ENCODE results near the gene TPSD1. TPM values are rescaled to one million over a fixed set of nuclear protein-coding genes. Genes with fewer than 3 reads are reported as not detected.

Gene TPSD1
- total RNA-seq, 1 experiment from 2014 or later, result 0.26 TPM

- ATAC-seq, result no peak
- intact Hi-C loops (cut with micrococcal nuclease; ENCODE audit: unreplicated experiment), result no loop called here
- CTCF ChIA-PET, result interaction anchor here (0.5 kb wide), 1 partner anchor 347 kb away, joined by 7 read pairs; no protein-coding TSS in a partner anchor
- no peak for DNase-seq (ENCODE audit: low read depth, low spot score)
- no peaks in the 10 kb centered on the region for H3K9me3 ChIP-seq (ENCODE audit: control insufficient read depth, insufficient read depth, low read depth, low read length)
- H3K4me3 ChIP-seq (ENCODE audit: low read depth in 2 of 2, low read length in 2 of 2), result no peak overlapping the region
- no peak for TF ChIP-seq REST (IDR thresholded peaks at IDR 0.05; ENCODE audit: insufficient read depth in 1 of 2, low read depth in 2 of 2, low read length in 1 of 2)
- no peak for TF ChIP-seq SIN3A (IDR thresholded peaks at IDR 0.05; ENCODE audit: borderline replicate concordance, insufficient read depth, low read depth, low read length)
- no peak for TF ChIP-seq TCF7L2 (IDR thresholded peaks at IDR 0.05; ENCODE audit: low read depth, low read length)
- TF ChIP-seq POLR2AphosphoS5 (IDR thresholded peaks at IDR 0.05; ENCODE audit: low read depth, low read length), result no peak
- no peak for TF ChIP-seq CTCF (IDR thresholded peaks at IDR 0.05)
- H3K4me1 ChIP-seq (ENCODE audit: control insufficient read depth, insufficient read depth, low read length), result peaks cover 10% of the 10 kb centered on the region; the same call in 1 of the 2 replicates
- POLR2A ChIA-PET, result no interaction called here
- H3K27ac ChIP-seq (ENCODE audit: low read length), result no peak overlapping the region
- no peaks in the 10 kb centered on the region for H3K27me3 ChIP-seq (ENCODE audit: control insufficient read depth, insufficient read depth, low read length)
- in situ Hi-C loops (cut with HindIII; ENCODE audit: low pct_unique_long_range_greater_than_20kb, low sequenced_read_pairs), result no loop called here
- no TSS peak for BruUV-seq (replicated peaks)
- no peaks in the 10 kb centered on the region for H3K36me3 ChIP-seq (ENCODE audit: control insufficient read depth, insufficient read depth, low read length)
These were observed 33.6 kb downstream of the TPSD1 start for GRCh38 chr16:1289477-1289866.

GRCh38 chr16:1290063-1290501 lies 34.2 kb downstream of the TPSD1 start:
- no peak for TF ChIP-seq POLR2AphosphoS5 (IDR thresholded peaks at IDR 0.05; ENCODE audit: low read depth, low read length)
- no peak for TF ChIP-seq TCF7L2 (IDR thresholded peaks at IDR 0.05; ENCODE audit: low read depth, low read length)
- TF ChIP-seq CTCF (IDR thresholded peaks at IDR 0.05), result no peak
- TF ChIP-seq SIN3A (IDR thresholded peaks at IDR 0.05; ENCODE audit: borderline replicate concordance, insufficient read depth, low read depth, low read length), result no peak
- TF ChIP-seq REST (IDR thresholded peaks at IDR 0.05; ENCODE audit: insufficient read depth in 1 of 2, low read depth in 2 of 2, low read length in 1 of 2), result no peak
- H3K27ac ChIP-seq (ENCODE audit: low read length), result no peak overlapping the region
- ChIA-PET CTCF (interaction anchor here (0.5 kb wide), 1 partner anchor 347 kb away, joined by 7 read pairs; no protein-coding TSS in a partner anchor), POLR2A (no interaction called here)
- intact Hi-C loops (cut with micrococcal nuclease; ENCODE audit: unreplicated experiment) (no loop called here), in situ Hi-C loops (cut with HindIII; ENCODE audit: low pct_unique_long_range_greater_than_20kb, low sequenced_read_pairs) (no loop called here)
- peaks cover 10% of the 10 kb centered on the region; the same call in 1 of the 2 replicates for H3K4me1 ChIP-seq (ENCODE audit: control insufficient read depth, insufficient read depth, low read length)
- ATAC-seq (no peak), DNase-seq (ENCODE audit: low read depth, low spot score) (no peak)
- H3K9me3 ChIP-seq (ENCODE audit: control insufficient read depth, insufficient read depth, low read depth, low read length), result no peaks in the 10 kb centered on the region
- H3K36me3 ChIP-seq (ENCODE audit: control insufficient read depth, insufficient read depth, low read length), result no peaks in the 10 kb centered on the region
- no peak overlapping the region for H3K4me3 ChIP-seq (ENCODE audit: low read depth in 2 of 2, low read length in 2 of 2)
- no peaks in the 10 kb centered on the region for H3K27me3 ChIP-seq (ENCODE audit: control insufficient read depth, insufficient read depth, low read length)
- BruUV-seq (replicated peaks), result no TSS peak

Data from Panc1 (cell line).